ENCODE results near the gene PWP2.
"Not testable (repeated sequence)": the region's sequence is repeated elsewhere in the genome, so short reads cannot be mapped to it uniquely, and the experiment has no call there.

Gene PWP2

DNA sequence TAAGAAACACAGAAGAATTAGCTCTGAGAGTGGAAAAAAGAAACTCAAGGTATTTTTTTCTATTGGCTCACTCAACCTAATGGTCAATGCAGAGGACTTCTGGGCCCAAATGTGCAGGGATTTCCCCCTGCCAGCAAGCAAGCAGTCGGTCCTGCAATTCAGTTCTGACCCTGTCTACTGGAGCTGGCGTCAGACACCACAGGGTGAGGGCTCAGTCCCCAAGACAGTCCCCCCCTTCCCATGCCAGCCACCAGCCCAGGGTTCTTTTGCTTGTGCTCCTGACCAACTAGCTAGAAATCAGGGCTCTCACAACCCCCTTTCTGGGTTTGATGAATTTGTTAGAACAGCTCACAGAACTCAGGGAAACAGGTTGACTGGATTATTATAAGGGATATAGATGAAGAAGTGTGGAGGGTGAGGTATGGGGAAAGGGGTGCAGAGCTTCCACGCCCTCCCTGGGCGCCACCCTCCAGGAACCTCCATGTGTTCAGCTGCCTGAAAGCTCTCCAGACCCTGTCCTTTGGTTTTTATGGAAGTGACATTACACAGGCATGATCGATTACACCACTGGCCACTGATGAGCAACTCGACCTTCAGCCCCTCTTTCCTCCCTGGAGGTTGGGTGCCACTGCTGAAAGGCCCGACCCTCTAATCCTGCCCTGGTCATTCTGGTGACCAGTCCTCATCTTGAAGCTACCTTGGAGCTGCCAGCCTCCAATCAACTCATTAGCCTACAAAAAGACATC is 22.5 kb upstream of the PWP2 start:
- DNase-seq = no peak

DNA sequence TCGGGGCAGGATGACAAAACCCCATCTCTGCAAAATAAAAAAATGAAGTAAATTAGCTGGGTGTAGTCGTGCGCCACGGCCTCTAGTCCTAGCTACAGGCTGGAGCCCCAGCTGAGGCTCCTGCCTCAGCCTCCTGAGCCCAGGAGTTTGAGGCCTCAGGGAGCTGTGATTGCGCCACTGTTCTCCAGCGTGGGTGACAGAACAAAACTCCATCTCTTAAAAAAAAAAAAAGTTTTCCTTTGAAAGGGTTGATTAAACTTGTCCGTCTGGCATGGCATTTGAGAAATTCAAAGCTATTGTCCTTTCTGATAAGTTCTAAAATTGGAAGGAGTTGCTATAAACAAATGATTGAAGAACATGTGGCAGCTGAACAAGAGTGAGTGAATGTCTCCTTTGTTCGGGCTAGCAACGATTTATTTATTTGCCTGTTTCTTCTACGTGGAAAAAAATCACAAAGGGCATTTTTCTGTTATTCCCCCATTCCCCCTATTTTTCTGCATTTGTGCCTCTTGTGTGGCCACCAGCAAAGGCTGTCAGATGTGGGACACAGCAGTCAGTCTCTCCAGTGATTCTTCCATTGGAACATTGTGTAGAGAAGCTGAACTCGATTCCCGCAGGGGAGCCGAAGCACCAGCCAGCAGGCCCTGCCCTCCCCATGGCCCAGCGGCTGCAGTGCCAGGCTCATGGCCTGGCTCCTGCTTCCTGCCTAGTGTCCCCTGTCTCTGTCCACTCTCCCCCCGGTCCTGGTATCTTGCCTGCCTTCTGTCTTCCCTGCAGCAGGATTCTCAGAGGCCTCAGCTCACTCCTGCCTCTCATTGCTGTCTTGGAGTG is 21.5 kb upstream of the PWP2 start:
- DNase-seq = no peak

DNA sequence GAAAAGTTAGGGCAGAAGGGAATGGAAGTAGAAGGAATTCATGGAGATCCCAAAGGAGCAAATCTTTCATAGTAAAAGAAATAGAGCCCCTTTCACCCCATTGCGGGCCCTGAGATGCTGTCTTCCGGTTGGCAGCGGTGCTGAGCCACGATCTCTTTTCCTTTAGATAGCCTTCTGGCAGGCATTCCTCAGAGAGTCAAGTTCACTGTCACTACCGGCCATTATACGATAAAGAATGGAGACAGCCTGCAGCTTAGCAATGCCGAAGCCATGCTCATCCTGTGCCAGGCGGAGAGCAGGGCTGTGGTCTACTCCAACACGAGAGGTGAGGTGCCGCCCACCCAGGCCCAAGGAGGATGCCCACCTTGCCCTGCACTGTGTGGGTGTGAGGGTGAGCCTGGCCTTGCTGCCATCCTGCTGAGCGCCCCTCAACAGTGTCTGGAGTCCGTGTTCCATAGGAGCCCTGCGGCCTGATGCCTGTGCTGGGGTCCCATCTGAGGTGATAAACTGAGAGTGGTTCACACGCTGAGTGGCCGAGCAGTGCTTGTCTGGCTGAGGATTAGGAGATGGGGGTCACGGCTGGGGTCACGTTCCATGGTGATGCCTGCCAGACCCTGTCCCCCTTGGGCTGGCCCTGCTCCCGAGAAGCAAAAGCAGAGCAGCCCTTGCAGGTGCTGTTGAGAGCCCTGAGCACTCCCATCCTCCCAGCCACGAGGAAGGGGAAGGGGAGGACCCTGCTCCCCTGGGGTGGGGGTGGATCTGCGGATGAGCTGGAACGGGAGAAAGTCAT is 20.4 kb upstream of the PWP2 start:
- DNase-seq = no peak

DNA sequence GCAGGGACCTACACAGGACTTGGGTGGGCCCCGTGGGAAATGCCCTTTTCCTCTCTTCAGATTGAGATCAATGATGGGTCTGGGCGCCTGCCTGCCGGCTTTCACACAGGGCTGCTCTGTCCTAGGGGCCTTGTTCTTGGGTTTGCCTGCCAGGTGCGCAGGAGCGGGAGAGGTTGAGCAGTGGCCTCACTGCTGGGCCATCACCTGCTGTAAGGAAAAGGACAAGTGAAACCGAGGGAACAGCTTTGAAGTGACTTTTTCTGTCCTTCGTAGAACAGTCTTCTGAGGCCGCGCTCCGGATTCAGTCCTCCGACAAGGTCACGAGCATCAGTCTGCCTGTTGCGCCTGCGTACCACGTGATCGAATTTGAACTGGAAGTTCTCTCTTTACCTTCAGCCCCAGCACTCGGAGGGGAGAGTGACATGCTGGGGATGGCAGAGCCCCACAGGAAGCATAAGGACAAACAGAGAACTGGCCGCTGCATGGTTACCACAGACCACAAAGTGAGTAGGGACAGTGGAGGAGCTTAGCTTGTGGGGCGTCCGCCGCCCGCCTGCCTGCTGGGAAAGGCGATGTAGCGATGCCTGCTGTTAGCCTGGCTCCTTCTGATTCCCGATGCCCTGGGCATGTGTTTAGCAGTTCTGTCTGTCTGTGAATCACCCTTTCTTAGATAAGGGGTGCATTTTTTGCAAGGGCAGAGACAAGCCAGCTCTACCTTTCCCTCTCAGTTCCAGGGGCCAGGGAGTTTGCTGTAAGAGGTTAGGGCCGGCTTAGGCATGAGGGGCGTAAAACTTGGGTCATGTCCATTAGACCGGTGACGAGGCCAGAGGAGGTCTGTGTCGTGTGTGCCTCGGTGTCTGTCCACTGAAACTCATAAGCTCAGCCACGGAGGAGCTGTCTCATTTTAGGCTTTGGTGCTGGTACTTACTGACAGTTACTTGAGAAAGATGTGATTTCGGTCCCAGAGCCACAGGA is 19.5 kb upstream of the PWP2 start:
- DNase-seq = no peak

DNA sequence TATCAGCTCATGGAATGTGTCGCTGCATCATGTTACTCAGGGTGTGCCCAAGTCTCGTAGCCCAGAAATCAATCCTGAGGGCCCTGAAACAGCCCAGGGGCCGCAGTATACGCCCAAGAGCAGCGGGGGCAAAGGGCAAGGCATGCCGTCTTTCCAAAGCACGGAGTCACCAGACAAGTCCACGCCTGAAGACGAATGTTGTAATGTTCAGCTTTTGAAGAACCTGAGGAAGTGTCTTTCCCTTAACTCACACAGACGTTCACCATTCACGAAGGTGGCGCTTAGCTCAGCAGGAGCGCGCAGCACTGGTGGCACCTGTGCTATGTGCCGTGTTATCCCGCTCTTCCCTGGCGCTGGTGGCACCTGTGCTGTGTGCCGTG is 18.8 kb upstream of the PWP2 start:
- DNase-seq = no peak

DNA sequence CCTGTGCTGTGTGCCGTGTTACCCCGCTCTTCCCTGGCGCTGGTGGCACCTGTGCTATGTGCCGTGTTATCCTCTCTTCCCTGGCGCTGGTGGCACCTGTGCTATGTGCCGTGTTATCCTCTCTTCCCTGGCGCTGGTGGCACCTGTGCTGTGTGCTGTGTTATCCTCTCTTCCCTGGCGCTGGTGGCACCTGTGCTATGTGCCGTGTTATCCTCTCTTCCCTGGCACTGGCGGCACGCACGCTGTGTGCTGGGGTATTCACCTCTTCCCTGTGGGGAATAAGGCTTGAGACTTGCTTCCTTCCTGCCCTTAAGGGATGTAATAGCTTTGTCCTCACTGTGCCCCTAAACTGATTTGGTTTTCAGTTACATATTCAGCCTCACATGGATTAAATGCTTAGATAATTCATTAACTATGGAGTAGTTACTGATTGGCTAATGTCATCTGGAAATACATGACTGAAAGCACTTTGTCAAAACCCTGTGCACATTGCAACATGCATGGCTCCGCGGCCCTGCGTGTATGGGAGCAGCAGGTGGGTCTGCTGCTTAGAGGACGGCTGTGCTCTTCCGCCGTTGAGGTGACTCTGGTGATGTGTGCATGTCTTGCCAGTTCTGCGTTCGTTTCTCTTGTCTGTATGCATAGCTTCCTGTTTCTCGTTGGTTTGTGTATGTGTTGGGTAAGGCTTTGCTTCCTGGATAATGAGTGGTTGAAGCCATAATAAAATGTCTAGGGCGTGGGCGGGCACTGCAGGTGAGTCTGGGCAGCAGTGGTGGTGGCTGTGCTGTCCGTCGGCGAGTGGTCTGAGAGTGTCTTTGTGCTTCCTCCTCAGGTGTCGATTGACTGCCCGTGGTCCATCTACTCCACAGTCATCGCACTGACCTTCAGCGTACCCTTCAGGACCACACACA is 17.9 kb upstream of the PWP2 start:
- no peak for DNase-seq

DNA sequence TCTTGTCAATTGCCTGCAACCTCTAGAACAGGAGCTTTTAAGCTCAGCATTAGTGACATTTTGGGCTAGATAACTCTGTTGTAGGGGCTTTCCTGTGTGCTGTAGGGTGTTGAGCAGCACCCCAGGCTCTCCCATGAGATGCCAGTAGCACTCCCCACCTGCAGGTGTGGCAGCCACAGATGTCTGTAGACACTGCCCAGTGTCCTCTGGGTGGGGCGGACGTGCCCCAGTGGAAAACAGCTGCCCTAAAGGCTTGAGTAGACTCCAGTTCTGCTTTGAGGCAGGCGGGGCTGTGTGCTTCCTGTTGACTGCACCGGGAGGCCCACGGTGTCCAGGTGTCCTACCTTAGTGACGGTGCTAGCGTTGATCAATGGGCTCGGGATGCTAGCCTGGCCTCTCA is 16.9 kb upstream of the PWP2 start:
- no peak for DNase-seq

DNA sequence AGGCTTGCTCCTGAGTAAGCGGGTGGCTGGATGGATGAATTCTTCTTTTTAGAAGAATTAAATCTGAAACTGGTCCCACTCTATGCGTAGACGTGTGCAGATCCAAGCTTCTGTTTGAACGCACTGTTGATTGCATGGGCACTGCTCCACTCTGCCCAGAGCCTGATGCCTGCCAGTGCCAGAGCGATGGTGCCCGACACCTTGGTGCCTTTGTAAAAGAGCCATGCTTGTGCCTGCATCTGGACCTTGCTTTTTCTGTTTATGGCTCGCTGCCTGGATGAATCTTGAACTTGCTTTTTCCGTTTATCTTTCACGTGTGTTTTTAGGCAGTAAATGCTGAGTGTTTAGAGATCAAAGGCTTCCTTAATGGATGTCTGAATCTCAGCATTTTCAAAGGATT is 15.0 kb upstream of the PWP2 start:
- DNase-seq = no peak

DNA sequence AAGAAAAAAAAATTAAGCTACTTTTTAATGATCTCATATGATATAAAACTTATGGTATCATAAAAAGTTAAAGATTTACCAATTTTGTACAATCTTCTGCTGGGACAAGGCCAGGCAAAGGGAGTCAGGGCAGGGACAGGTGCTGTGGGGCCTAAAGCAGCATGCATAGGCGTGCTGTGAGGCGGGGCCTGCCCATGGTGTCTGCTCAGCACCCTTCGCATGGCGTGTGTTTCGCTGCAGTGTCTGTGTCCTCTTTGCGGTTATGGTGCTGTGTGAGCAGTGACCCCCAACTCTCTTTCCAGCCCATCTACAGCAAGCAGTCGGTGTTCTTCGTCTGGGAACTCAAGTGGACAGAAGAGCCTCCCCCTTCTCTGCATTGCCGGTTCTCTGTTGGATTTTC is 13.4 kb upstream of the PWP2 start:
- no peak for DNase-seq

DNA sequence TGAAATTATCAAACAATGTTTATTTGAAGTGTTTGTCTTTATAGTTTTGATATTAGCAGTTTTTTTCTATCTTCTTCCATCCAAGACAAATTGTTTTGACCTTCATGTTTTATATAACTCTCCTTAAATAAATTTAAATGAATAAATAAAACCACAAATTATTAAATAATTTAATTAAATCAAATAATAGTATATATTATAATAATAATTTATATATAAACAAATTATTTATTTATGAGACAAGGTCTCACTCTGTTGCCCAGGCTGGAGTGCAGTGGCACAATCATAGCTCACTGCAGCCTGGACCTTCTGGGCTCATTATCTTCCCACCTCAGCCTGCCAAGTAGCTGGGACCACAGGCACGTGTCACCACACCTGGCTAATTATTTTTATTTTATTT is 12.4 kb upstream of the PWP2 start:
- DNase-seq = no peak

DNA sequence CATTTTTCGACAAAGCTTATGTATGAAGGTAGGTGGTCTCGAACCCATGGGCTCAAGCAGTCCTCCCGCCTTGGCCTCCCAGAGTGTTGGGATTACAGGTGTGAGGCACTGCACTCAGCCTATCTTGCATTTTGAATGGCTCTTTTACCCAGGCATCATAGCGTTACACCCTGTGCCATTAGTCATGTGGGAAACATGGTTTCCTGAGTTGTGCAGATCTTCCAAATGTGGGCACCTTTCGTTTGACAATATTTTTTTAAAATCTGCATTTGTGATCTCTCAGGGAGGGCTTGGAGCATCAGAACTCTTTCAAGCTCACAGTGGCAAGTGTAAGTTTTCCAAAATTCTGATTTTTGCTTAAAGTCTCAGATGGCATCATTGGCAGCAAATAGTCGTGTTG is 8.7 kb upstream of the PWP2 start:
- not testable (repeated sequence) for DNase-seq

DNA sequence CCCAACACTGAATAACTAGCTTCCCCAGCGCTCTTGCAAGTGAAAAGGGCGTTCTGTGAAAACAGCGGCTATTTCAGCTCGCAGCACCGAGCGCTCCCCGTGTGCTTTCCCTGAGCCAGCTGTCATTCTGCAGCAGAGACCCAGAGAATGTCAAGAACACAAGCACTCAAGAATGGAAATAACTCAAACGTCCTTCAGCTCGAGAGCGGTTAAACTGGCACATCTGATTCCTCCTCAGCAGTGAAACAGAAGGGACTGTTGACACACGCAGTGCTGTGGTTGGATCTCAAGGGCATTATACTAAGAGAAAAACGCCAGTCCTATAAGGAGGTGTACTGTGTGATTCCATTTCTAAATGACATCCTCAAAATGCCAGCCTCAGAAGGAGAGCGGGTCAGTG is 8.2 kb upstream of the PWP2 start:
- not testable (repeated sequence) for DNase-seq

DNA sequence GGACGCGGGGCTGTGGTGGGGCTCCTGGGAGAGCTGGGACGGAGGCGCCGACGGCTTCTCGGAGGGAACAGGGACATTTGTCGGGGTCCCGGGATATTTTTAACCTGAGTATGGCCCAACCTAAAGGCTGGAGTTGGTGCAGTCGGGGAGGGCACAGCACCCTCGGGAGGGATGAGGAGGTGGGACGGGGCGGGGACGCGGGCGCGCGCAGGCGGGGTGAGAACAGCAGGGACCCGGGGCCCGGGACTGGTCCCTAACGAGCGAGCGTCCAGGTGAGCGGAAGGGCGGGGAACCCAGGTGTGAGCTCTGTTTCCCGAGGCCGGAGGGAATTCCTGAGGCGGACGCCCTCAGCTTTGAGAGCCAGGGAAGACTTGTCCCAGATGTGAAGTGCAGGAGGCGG is 390 bp downstream of the PWP2 start:
- DNase-seq = not testable (repeated sequence)

DNA sequence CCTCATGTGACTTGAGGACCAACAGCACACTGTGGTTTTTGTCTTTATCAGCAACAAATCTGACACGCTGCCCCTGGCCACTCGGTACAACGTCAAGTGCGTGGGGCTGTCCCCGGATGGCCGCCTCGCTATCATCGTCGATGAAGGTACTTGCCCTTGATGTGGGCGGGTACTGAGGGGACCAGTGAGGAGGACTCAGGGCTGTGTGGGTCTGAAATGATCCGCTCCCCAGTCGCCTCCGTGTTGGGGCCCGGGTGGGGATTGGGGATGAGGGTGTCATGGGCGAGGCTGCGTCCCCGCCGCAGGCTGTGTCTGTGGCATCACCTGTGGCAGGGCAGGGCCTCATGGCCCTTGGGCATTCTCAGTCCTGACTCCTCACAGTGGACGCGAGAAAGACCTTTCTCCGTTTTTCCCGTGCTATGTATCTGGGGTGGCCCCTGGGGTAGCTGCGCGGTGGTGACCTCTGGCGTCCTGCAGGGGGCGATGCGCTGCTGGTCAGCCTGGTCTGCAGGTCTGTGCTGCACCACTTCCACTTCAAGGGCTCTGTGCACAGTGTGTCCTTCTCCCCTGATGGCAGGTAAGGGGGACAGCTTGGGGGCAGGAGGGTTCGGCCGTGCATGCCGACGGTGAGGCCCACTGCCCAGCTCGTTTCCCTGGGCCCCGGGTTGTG is 6.6 kb downstream of the PWP2 start:
- not testable (repeated sequence) for DNase-seq

DNA sequence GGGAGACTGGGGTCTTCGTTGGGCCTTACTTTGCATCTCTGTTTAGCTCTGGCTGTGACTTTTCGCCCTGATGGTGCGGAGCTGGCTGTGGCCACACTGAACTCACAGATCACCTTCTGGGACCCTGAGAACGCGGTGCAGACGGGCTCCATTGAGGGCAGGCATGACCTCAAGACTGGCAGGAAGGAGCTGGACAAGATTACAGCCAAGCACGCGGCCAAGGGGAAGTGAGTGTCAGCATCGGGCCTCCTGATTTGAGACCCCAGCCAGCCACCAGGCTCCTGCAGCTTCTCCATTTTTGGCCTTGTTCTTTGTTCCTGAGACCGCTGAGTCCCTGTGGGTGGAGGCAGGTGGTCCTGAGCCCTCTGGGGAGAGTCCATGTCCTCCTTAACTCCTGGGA is 14.9 kb downstream of the PWP2 start:
- not testable (repeated sequence) for DNase-seq

DNA sequence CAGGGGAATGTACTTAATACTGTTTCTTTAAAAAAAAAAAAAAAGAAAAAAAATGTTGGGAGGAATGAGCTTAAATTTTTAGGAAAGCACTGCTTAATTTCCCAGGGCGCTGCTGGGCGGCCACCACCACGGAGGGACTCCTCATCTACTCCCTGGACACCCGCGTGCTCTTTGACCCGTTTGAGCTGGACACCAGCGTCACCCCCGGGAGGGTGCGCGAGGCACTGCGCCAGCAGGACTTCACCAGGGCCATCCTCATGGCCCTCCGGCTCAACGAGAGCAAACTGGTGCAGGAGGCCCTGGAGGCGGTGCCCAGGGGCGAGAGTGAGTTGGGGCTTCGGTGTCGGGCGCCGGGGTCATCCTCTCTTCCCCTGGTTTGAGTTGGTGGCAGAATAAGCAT is 20.6 kb downstream of the PWP2 start:
- not testable (repeated sequence) for DNase-seq

DNA sequence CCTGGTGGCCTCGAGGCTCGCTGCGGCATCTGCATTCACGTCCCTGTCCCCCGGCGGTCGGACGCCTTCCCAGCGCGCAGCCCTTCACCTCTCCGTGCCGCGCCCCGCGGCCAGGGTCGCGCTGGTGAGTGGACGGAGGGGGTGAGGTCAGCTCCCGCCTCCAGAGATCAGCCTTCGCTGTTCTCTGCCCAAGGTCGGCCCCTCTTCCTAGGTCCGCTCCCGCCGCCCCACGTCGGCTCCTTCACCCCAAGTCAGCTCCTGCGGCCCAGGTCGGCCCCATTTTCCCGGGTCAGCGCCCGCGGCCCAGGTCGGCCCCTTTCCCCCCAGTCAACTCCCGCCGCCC is 26.5 kb downstream of the PWP2 start:
- DNase-seq = not testable (repeated sequence)

DNA sequence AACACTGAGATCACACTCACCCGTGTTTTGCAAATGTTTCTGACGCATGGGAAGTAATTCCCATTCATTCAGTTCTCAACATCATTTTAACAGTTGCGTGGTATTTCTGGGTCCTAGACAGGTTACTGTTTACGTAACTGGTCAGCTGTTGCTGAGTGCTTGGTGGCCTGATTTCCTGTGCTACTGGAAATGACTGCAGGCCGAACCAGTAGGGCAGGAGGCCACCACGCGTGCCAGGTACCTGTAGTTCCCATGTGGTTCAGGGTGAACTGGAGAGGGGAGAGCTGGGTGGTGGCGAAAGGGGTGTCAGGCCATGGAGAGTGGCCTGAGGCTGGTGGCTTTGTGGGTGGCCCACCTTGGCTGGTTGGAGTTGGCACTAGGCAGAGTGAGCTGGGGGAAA is 27.5 kb downstream of the PWP2 start:
- not testable (repeated sequence) for DNase-seq

DNA sequence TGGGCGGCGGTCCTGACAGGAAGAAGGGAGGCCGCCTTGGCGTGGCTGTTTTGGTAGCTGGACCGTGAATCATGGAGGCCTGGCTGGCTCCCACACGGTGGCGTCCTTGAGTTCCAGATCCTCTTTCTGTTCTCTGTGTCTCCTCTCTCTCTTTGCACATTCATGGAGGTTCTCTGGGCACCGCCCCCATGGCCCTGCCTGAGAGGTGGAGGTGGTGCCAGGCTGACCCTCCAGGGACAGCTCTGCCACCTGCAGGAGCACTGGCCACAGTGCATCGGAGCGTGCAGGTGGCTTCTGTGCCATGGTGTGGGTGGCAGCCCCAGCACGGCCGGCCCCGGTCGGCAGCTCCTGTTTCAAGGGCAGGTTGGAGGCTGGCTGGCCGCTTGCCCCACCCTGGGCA is 30.8 kb downstream of the PWP2 start:
- not testable (repeated sequence) for DNase-seq

DNA sequence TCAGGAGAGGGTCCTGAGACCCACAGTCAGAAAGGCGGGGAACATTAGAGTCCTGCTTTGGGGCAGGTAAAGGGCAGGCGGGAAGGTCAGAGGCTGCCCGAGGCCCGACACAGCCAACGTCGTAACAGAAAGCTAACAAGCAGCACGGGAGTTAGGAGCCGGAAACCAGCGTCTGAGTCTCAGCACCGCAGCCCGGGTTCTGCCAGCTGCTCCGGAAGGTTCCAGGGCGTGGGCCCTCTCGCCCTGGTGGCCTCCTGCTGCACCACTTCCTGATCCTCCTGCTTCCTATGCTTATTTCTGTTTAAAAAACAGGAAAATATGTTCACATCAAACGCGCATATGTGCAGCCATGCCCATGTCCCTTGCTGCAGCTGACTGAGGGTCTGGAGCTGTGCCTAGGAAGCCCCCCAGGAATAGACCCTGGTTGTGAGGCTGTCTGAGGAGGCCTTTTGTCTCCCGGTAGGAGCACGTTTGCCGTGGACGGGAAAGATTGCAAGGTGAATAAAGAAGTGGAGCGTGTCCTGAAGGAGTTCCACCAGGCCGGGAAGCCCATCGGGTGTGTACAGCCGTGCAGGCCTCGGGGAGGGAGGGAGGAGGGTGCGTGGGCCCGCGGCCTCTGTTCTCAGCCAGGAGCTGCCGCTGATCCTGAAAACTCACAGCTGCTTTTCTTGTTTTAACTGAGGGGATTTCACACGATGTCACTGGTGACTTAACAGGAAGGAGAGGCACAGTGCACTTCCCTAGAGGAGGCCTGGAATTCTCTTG is 32.8 kb downstream of the PWP2 start:
- DNase-seq = not testable (repeated sequence)
